NCI-H2029 treated with DMSO at 0.1 percent for 48 hours (cell line): Measurements from ENCODE around the gene GLIS1.

Source experiments
- DNase-seq: peaks from one replicate; lab custom pipeline; 2025; lab: John Stamatoyannopoulos, UW

Gene GLIS1

DNA sequence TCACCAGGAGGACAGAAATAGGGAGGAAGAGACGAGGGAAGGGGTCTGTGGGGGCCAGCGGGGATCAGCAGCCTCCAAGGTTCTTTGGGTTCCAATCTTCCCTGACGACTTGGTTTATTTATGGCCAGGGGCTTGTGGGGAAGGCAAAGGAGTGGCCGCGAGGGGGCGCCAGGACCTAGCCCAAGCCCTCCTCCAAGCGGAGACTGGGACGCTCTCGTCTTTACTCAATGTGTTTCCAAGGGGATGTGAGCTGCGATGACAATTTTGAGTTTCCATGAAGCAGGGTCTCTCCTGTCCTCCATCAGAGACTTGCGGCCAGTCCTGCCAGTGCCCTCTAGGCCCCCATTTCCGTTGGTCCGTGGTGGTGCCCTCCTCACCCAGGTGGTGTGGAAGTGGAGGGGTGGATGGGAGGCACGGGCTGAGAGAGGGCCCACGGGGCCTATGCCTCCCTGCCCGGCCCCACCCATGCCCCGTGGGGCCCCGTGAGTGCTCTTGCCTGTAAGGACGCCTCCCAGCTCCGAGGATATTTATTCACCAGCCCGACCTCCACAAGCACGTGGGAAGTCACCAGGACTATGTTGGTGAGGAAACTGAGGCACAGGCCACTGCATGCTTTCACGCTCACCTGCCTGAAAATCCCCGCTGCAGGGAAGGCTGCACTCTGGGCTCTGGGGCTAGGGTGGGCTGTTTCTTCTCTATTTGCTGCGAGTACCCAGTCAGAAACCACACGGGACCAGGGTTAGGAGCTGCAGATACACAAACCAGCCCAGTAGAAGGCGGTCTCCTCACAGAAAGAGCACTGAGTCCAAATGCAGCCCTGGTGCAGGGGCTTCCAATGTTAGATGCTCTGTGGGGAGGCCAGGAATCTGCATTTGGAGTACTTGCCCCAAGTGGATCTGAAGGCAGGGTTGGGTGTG, 253.2 kb downstream of the GLIS1 start:
- peak; percentile 85 for DNase-seq

DNA sequence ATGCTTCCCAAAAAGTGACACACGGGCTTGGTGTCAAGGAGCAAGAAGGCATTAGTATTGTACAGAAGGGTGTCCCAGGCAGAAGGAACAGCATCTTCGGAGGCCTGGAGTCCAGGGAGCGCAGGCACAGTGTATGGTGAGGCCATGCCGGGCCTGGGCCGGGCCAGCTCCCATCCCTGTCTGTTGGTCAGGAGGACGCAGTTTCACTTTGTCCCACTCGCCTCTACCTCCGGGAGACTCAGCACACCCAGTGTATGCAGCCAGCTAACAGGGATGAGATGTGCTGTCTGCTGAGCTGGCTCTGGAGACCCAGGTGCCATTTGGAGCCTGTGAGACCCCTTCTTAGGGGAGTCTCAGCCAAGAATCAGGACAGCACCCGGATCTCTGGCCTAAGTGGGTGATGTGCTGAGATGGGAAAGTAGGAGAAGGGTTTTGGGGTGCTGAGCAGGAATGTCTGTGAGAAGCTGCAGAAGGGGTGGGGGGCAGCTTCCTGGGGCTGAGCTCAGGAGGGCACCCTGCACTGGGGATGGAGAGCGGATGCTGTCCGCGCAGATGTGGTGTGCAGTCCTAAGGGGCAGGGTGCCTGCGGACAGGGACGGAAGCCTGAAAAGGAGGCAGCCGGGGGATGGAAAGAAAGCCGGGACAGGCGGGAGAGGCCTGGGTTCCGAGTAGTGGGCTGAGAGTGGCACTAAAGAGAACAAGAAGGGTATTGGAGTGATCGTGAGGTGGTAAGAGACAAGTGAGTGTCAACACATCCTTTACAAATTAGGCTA, 254.1 kb downstream of the GLIS1 start:
- no peak for DNase-seq

DNA sequence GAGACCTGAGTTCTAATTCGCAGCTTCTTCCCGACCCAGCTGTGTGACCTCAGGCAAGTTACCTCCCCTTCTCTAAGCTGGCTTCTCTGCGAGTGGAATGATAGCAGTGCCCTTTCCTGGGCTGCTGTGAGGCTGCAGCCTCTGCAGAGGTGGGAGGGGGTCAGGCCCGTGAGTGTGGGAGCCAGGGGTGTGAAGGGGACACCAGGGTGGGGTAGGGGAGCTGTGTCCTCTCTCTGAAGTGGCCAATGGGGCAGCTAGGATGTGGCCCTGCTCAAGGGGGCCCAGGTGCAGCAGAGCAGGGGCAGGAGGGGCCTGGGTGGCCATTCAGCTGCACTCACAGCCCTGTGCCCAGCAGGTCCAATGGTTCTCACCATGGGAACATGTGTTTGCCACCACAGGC, 255.3 kb downstream of the GLIS1 start:
- DNase-seq, result no peak

DNA sequence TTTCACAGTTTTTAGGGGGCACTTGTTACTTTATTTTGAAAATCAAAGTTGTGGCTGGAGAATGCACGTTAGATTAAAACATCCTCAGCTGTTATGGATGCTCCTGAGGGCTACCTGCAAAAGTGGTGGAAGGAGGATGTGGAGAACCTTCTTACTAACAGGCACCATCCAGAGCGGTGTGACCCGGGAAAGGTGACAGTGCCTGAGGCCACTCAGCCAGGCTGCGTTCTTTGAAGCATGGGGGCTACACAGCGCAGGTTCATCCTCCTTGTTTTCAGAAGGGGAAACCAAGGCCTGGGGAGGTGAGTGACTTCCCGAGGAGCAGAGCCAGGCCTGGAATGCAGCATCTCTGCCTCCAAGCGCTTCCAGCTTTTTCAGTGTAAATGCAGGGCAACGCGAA, 255.8 kb downstream of the GLIS1 start:
- no peak for DNase-seq

DNA sequence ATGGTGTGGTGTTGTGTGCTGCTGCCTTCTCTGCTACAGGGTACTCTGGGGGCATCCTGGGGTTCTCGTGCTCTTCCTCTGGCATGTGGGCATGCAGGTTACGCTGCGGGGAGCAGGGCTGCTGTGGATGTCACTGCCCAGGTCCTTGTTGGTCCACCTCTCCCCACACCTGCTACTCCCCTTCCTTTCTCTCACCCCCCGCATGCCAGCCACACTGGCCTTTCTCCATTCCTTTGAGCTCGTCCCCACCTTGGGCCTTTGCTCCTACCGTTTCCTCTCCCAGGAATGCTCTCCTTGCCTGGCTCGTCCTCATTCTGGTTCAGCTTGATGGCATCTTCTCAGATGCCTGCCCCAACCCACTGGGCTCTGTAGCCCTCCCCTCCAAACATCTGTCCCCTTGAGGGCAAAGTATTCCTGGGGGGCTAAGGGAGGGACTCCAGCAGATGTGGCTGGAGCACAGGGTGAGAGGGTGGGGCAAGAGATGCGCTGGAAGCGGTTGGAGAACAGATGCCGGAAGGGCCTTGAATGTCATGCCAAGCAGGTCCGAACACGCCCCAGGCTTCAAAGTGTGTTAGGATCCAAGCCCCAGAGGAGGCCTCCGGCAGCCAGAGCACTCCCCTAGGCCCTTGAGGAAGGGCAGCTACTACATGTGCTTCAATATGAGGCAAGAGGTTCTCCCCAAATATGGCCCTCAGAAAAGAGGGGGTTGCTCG, 256.4 kb downstream of the GLIS1 start:
- DNase-seq, result no peak

DNA sequence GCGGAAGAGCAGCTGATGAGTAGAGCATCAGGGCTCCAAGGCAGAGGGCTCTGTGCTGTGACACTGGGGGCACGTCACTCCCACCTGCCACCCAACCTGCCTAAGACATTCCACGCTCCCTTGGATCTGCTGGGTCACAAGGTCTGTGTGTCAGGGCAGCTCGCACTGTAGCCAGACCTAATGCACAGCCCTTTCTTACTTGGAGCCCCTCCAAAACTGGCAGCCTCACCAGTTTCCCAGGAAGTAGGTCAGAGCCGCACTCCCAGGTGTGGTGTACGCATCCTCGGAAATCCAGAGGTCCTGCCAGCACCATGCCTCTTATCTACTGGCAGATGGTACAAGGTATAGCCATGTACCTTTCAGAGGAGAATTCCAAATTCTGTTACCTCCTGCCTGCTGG, 257.5 kb downstream of the GLIS1 start:
- DNase-seq, result no peak

DNA sequence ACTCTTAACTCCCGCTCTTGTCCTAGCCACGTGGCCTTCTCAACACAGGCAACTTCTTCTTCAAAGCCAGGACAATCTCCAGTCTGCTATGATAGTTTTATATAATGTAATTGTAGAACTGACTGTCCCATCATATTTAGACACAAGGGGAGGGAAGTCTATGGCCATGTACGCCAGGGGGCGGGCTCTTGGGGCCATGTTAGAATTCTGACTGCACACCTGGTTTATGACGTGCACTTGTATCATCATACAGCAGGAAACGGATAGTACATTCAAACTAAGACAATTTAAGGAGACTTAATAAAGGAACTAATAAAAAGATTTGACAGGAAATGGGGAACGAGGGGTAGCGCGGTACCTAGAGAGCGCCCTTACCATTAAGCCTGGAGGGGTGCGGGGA, 258.3 kb downstream of the GLIS1 start:
- no peak for DNase-seq

DNA sequence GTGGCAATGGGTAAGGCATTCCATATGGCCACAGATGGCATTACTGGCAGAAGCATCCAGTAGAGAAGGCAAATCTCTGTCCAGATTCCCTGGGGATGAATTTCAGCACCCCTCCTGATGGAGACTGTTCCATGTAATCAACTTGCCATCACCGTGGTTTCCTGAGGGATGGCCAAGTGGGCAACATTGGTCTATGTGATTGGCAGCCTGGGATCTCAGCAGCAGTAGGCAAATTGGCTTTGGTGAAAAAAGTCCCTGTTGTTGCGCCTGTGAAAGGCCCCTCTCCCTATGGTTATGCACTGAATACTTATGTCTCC, 260.5 kb downstream of the GLIS1 start:
- no peak for DNase-seq

DNA sequence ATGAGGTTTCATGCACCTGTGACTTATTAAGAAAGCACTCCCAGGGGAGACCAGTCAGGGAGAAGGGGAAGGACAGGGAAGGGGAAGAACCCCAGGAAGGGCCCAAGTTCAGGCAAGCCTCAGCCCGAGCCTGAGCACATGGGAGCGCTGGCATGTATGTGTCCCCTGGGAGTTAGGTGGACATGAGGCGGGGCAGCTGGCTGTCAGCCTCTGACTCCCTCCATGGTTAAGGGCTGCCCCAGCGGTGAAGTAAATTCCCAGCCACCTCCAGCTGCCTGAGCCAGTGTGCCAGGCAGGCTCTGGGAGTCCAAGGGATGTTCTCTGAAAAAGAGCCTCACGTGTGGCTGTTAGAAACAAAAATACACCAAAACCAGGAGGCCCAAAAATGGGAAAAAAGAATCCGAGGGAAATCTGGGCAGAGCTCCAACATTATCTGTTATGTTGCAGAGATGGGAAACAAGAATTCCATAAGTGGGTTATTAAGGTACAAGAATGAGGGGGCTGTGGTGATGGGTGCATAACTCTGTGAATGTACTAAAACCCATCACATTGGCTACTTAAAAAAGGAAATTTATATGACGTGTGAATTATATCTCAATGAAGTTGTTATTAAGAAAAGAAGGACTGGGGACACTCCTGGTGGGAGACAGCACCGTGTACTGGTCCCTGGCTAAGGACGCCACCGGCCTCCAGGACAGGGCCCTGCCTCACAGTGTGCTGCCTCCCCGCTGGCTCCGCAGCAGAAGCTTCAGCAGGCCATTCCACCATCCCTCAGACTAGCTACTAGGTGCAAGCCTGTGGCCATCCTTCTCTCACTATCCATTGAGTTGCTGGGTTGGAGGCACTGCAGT, 261.1 kb downstream of the GLIS1 start:
- DNase-seq, result no peak

DNA sequence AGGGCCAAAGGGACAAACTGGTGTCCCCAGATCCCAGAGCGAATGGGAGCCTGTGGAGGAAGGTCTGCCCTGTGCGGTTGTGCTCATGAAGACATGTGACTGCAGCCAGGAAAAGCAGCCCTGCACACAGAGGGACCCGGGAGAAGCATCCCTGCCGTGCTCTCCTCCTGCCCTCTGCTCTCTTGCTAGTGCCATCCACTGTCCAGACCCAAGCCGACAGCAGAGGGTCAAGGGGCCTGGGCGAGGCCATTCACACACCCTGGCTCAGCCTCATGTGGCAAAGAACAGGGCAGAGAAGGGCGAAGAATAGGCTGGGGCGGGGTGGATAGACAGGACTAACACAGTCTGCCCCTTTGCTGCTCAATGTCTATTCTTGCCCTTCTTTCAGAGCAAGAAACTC, 262.4 kb downstream of the GLIS1 start:
- no peak for DNase-seq

DNA sequence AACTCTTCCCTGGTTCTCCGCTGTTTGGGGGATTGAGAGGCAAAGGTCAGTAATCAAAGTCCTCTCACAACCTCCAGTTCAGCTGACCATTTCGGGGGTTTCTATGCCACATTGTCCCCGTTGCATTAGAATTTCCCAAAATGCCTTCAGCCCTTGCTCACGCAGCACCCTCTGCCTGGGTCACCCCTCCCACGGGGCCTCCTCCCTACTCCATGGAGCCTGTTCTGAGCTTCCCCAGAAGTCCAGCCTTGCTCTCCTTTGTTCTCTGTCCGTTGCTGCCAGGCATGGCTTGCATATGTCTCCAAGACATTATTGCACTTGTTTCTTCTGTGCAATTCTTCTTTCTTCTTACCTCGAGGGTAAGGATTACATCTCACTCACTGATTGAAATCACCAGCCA, 263.3 kb downstream of the GLIS1 start:
- no peak for DNase-seq

DNA sequence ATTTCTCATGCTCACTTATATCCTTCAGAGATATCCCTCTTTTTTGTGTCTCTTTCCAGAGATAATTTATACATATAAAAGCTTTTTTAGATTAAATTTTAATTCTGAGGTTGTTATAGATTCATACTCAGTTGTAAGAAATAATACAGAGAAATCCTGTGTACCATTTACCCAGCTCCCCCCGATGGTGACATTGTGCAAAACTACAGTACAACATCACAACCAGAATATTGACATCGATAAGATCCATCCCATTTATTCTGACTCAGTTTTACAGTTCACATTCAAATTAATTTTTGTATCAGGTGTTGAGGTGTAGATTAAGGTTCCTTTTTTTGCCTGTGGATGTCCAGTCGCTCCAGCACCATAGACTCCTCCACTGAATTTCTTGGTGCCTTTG, 265.5 kb downstream of the GLIS1 start:
- DNase-seq, result no peak

DNA sequence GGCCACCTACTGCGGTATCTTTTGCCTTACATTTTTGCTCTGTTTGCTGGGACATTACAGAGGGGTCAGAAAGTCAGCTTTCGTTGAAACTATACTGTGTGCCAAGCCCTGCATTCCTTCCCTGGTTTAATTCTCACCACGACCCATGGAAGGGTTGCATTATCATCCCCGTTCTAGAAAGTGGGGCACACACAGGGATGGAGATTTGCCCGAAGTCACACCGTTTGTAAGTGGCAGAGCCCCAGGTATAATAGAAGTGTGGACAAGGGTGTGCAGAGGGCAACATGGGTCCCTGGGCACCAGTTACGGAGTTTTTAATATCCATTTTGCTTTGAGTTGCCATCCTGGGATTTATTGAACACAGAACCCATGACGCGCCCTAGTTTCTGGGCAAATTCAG, 268.0 kb downstream of the GLIS1 start:
- no peak for DNase-seq

DNA sequence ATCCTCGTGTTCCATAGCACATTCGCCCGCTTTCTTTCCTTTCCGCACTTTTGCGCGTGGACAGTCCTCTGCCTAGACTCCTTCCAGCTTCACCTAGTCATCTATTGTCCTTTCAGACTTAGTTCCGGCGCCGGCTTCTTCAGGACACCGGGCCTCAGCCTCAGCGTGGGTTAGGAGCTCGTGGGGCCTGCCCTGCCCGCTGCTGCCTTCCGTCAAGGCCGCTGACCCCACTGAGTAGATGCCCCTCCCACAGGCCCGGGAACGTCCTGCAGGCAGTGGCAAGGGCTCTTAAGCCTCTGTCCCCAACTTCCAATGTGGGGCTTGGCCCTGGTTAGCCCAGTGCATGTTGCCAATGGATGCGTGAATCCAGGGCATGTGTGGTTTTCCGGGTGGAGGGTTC, 268.4 kb downstream of the GLIS1 start:
- DNase-seq, result no peak

DNA sequence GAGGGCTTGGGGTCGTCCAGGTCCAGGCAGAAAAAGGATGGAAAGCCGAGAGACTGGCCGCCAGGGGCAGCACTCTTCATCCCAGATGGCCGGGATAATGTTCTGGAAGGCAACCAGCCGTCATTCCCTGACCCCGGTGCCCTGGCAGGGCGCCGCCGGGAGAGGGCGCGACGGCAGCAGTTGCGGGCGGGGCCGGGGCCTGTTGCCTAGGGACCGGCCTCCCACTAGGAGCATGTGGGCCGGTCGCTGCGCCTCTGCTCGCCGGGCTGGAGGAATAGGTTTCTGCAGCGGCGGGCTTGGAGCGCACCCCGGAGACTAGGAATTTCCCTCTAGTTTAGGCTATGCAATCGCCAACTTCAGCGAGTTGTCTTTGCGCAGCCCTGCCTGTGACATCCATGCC, 268.8 kb downstream of the GLIS1 start:
- no peak for DNase-seq

DNA sequence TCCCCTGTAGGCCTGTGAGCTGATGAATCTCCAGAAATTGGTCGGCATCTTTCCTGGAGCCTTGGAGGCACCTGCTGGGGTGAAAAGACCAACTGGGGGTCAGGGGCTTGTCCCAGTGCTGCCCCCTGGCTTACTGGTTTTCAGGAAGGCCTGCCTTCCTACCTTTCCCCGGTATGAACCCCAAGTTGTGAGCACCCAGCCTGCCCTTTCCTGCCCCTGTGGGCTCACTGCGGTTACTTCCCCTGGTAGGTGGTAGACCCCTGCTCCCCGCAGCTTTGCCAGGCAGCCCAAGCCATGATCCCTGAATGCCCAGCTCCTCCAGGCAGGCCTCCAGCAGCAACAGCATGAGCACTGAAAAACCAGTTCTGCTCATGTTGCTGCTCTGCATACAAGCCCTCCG, 269.6 kb downstream of the GLIS1 start:
- DNase-seq, result no peak

DNA sequence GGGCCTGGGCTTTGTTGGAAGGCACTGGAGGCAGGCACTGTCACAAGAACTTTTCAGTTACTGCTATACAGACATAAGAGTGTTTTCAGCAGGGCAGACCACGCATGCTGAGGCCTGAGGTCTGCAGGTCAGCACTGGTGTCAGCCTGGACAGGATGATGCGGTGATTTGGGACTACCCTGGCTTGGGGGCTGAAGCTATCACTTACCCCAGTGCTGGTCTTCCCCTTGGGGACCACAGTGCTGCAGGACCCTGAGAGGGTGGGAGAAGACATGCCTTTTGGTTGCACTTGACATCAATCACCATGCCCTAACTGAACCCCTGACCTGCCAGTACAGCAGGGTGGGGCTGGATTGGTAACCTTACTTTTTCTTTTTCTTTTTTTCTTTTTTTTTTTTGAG, 270.6 kb downstream of the GLIS1 start:
- no peak for DNase-seq

DNA sequence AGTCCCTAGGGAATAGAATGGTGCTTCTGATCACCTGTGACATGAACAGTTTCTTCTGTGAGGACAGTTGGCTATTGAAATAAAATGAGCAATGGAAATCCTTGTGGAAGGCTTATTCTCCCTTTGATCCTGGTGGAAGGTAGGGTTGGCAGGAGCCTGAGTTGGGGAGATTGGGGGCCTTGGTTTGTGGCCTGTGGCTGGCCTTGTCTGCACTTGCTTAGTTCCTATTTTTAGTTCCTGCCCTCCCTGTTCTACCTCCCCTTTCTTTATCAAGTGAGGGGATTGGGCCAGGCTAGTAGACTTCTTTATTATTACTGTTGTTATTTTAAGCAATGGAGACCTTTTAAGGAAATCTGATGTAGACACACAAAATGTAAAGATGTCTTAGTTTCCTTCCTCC, 271.6 kb downstream of the GLIS1 start:
- DNase-seq, result no peak

DNA sequence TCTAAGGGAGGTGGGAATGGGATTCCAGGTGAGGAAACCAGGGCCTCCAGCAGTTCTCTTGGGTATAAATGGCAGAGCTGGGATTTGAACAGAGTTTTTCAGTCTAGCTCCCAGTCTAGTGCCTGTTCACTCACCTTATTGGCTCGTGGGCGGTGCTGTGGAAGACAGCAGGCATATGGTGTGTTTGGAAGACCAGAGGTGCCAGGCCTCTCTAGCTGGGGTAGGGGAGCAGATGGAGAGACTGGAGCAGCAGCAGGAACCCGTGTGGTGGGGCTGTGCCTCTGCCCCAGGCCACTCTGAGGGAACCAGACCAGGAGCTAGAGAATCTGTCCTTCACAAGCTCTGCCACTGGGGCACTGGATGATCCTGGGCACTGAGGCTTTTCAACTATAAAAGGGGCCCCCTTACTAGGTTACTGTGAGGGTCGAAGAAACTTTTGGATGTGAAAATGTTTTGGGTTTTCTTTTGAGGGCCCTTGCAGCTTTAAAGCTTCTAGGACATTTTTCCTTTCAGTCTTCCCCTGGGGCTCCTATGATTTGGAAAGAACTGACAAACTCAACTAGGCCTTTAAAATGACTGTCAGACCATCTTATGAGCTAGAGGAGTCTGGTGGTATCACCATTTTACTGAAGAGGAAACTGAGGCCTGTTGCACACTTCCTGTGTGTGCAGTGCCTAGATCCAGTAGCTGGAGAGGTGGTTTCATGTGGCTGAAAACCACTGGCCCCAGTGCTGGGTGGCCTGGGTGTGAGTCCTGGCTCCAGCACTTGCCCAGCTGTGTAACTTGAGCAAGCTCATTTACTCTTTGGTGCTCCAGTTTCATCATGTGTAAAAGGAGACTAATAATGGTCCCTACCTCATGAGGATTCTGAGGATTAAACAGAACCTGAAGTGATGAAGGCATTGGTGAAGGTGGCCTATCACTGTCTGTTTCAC, 273.7 kb downstream of the GLIS1 start:
- DNase-seq, result no peak

DNA sequence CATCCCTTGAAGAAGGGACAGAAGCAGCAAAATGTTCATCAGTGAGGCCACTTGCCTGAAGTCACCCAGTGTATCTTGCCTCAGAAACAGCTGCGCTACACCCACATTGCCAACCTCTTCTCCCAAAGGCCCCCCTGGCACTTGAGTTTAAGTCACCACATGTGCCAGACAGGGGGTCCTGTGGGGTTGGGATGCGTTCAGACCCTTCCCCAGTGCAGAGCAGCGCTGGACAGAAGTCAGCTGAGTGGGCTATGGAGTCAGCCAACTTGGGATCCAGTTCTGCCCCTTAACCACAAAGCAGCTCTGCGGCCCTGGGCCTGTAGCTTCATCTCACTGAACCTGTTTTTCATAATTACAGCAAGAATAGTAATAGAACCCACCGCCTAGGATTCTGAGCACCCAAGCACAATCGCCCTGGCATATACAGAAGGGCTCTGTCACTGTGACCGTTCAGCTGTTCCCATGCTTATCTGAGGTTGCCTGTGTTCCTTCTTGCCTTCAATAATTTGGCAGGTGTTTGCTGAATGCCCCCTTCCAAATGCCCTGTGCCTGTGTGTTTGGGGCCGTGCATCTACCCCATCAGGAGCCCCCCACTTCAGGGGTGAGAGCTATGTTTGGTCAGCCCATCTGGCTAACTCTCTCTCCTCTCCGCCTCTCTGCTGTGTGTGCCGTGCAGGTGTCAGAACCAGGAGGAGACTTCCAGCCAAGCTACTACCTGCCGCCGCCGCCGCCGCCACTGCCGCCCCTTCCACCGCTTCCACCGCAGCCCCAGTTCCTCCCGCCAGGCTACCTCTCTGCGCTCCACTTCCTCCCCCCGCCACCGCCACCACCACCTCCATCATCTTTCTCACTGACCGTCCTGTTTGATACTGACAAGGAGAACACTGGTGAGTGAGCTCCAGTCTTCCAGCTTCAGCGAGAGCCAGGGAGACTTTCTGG, 274.7 kb downstream of the GLIS1 start:
- no peak for DNase-seq
